Measurements from ENCODE around the gene GTF2A2.

GRCh38 chr15:59688782-59689625 lies 31.7 kb upstream of the GTF2A2 start, which contains the start of gene BNIP2:
- TF ChIP-seq, protein P1, sequence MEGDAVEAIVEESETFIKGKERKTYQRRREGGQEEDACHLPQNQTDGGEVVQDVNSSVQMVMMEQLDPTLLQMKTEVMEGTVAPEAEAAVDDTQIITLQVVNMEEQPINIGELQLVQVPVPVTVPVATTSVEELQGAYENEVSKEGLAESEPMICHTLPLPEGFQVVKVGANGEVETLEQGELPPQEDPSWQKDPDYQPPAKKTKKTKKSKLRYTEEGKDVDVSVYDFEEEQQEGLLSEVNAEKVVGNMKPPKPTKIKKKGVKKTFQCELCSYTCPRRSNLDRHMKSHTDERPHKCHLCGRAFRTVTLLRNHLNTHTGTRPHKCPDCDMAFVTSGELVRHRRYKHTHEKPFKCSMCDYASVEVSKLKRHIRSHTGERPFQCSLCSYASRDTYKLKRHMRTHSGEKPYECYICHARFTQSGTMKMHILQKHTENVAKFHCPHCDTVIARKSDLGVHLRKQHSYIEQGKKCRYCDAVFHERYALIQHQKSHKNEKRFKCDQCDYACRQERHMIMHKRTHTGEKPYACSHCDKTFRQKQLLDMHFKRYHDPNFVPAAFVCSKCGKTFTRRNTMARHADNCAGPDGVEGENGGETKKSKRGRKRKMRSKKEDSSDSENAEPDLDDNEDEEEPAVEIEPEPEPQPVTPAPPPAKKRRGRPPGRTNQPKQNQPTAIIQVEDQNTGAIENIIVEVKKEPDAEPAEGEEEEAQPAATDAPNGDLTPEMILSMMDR (IDR thresholded peaks at IDR 0.05 in 8 of 11, conservative IDR thresholded peaks at IDR 0.05 in 3 of 11), result peak in 3 of 11 experiments; percentile 15 to 24 (median 24)
- TF ChIP-seq POLR2A (IDR thresholded peaks at IDR 0.05) (peak; percentile 73 to 93 (median 81)), POLR2AphosphoS5 (IDR thresholded peaks at IDR 0.05) (peak; percentile 98 to 100 (median 98))

All from spleen (tissue), 7 donors.